NCI-H2196 (cell line): Measurements from ENCODE around the gene GARNL3.
A peak's percentile ranks its signal among the peaks of the same experiment; 100 is the strongest.

Source experiments
- DNase-seq: peaks from one replicate; lab custom pipeline; 2025; ENCODE audit not compliant: unreplicated experiment; lab: John Stamatoyannopoulos, UW

GARNL3 gene

DNA sequence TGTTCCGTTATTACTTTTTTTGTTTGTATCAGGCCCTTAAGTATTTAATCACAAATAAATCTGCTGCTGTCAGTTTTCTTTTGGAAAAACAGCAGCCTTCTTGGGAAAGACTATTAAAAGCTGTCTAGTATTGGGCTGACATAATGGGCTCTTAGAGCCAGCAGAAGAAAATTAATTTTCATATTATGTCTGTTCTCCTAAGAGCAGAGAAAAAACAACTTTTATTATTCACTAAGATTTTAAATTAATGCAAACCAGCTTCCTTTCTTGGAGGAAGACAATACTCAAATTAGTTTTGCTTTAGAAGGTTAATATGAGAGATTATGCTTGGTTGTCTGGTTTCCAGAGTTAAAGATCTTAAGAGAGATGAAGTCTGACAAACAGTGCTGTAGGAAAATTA is 30.6 kb upstream of the GARNL3 start:
- no peak for DNase-seq

DNA sequence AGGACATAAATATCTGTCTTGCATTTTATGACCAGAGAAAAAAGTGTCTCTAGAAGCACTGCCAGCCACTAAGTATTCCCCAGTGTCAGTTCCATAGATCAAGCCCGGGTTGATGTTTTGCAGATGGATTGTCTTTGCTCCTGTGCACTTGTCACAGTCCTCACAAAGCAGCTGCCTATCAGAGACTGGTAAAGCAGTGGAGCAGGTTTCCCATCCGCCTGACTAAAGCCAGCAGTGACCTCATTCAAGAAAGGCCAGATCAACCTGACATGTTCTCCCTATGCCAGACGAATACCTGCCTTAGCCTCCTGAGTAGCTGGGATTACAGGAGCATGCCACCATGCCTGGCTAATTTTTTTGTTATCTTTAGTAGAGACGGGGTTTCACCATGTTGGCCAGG is 26.8 kb upstream of the GARNL3 start:
- DNase-seq, result no peak

DNA sequence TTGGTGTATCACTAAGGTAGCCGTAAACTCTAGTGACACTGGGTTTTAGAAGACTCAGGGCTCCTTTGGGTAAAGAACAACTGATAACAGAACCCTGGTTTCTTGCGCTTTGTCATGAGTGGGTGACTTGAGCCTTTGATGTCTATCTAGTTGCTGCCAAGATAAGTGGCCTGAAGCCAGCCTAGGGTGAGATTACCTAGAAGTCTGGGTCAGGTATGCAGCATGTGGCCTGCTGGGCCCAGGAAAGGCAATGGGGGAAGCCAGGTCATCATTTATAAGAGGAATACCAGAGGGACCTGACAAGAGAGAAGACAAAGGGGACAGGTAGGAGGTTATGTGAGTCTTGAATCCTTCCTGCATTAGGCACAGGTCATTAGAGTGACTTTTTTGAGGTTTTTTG is 23.2 kb upstream of the GARNL3 start:
- no peak for DNase-seq

DNA sequence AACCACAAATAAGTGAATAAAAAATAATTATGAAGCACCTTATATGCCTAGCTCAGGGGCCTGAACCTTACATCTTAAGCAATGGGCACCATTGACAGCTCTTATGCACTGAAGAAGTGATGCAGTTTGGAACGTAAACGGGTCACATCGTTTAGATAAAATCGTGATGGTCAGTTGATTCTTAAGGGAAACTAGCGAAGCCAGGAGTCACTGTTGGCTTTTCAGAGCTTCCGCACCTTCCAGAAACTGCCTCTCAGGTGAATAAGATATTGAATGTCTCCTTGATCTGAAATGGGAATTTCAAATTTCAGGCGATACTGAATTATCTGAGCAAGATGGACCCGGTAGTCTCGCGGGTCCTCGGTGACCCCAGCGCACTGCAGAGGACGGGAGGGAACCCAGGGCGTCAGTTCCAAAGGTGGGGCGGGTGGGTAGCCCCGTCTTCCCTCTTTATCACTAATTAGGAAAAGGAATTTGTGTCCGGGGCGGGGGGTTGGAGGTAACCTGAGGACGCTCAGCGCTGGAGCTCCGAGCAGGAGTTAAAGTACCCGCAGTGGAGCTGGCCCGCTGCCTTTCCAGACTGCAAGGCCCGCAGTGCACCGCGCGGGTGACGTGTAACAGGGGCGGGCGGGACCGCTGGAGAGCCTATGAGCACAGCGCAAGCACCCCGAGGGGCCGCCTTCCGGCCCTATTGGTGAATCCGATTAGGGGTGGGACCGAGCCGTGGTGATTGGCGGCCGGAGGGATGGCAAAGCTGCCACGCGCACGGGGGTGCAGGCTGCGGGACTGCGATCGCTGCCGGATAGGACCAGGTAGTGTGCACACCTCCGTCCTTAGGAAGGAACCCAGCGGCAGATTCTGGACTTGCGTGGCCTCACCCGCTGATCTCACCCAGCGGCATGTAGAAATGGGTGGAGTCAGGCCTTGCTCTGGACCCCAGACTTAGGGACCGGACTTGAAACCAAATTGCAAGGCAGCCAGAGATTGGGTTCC is 19.7 kb upstream of the GARNL3 start:
- peak; percentile 97 for DNase-seq

DNA sequence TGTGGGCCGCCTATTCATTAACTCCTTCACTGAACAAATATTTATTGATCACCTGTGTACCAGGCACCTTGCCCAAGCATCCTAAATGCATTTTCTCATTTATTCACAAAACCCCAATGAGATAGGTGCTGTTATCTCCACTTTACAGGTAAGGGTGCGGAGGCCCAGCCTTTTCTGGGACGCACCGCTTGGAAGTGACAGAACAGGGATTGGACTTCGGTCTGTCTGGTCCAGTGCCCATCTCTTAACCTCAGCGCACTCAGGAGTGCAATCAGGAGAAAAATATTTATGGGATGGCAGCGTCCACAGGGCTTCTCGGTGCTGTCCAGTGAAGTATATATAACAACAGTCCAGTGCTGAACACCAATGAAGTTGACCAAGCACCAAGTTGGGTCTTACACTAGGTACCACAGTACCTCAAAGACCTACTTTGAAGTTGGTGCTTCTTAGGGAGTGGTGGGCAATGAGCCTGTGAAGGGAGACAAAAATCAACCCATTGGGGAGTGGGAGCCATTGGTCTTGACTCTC is 18.9 kb upstream of the GARNL3 start:
- DNase-seq, result no peak

DNA sequence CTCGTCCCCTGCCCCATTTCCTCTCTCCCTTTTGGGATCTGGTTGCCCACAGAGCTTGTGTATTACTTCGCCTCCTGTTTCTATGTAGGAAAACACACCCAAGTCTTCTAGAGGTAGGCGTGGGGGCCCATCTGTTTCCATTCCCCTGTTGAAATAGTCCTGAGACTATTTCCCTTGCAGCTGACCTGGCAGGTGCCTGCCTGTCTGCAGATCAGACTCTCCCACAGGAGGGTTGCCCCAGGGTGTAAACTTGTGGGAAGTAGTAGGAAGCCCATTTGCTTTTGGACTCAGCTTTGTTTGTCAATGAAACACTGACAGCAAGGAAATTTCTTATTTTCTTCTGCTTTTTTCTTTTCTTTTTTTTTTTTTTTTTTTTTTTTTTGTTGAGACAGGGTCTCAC is 16.3 kb upstream of the GARNL3 start:
- no peak for DNase-seq

DNA sequence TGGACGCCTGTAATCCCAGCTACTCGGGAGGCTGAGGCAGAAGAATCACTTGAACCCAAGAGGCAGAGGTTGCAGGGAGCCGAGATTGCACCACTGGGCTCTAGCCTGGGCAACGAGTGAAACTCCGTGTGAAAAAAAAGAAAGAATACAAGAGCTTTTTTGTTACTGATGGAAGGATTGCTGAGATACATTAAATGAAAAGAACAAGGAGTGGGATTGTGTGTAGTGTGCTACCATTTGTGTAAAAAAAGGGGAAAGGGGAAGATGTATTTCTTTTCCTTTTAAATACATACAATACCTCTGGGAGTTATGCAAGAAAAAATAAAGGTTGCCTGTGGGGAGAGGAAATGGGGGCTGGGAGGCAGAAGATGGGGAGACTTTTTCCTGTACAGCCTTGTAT is 14.7 kb upstream of the GARNL3 start:
- DNase-seq, result no peak

DNA sequence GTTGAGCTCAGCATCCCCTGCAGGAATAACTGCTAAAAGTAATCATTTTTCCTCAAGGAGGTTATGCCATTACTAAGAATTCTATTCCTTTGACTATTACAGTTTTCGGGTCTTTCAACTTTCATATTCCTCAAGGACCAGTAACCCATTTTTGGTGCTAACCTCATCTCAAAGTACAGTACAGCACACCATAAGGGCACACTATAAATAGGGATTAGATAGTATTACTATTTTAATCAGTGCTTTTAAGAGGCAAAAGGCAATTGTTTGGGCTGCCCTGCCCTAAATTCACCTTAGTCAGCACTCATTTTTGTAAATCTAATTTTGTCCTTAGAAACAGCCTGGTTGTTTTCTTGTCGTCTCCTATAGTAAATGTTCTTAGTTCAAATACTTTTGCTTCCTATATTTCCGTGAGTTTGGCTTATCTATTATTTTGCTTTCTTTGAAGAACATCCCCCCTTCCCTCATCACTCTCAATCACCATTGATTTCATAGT is 13.6 kb upstream of the GARNL3 start:
- no peak for DNase-seq

DNA sequence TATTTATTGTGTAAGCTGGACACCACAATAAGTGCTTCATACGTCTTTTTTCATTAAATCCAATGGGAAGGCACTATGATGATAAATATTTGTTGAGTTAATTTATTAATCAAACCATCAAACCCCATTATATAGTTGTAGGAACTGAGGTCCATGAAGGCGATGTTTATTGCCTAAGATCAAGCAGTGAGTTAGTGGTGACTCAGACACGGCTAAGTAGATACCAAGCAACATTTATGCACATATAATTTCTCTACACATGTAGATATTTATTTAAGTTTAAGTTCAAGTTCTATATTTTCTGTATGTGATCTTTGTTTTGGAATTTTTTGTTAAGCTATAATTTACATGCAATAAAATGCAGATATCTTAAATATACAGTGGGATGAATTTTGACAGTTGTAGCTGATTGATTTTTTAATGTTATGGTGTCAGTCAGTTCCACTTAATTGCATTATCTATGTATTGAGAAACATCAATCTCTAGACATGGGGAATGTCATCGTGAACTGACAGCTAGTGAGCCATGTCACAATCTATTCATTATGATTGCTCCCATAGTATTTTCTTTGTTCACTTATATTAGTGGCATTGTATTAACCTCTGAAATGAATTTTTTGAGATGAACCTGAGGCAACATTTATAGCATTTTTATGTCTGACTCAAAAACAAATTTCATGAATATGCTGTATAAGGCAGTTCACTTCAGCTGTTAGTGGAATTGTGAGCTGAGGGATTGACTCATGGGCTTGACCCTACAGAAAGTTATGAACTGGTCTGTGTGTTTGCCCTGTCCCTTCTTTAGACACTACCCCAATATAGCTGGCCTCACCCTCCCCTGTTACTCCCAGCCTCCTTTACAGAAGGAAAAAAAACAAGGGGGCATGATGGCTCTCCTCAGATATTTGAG is 11.9 kb upstream of the GARNL3 start:
- DNase-seq, result no peak

DNA sequence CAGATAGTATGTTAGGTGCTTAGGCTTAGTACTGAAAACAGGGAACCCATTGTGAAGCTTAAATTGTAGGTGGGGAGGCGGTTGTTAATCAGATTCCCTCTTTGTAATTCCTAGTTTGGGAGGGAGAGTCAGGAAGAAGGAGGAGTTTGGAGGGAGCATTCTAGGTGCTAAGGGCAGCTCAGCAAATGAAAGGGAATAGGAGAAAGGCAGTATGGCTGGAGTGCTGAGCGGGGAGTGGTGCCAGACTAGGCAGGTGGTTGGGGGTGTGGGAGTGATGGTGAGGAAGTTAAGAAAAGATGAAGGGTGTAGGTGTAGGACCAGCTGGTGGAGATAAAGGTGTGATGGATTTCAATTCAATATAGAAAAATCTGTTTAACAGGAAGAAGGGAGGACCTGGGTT is 11.1 kb upstream of the GARNL3 start:
- no peak for DNase-seq

DNA sequence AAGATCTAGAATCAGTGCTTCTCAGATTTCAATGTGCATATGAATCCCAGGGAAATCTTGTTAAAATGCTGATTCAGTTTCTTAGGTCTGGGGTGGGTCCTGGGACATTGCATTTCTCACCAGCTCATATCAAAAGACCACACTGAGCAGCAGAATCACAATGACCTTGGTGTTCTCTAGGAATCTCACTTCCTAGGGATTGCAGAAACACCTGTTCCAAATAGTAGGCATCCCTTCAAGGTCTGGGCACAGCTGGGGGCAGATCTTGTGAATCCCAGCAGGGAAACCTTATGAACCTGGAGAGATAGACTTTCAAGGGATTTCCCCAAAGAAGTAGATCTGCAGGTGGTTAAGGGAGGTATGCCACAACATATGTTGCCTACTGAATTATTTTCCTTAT is 8.9 kb upstream of the GARNL3 start:
- no peak for DNase-seq

DNA sequence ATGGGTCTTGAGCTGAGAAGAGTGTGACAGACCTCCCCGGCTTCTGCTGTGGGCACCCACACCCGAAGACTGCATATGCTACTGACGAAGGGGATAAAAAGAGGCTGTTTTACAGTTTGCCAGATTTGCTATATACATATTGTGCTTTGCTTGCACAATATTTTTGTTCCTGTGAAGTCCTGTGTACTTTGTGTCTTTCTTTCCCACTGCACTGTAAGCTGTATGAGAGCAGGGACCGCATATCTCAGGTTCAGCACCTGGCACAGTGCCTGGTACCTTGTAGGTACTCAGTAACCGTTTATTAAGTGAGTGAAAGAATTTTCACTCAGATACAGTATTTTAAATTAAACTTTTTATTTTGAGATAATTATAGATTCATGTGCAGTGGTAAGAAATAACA is 8.2 kb upstream of the GARNL3 start:
- no peak for DNase-seq

DNA sequence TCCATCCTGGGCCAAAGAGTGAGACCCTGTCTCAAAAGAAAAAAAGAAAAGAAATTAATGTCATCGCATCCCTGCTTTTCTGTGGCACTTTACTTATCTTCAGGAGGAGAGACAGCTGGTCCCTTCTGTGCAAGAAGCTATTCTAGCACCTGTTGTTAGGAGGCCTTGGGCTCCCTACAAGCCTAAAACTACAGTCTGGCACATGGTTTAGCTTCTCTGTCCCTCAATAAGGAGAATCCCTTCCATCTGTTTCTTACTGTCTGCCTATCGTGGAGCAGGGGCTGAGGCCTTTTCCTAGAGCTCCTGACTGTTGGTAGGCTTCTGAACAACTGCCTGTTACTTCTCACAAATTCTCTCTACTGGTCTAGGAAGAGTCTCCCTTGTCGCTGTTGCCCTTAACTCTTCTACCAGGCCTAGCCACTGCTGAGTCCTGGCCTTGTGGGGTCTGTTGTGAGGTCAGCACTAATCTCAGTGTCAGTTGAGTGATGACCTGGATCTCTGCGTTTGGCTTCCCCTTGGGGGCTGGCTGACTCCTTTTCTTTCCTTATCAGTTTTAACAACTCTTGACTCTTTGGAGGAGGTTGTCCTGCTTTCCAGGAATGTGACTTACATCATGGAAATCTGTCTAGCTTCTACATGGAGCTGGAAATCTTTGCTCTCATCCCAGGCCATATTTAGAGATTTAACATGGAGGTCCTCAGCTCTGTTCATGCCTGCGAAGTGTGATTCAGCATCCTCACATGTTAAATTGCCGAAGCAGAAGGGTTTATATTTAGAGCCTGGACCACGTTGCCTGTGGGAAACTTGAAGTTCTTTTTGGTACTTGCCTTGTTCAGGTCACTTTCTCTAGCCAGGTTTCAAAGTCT is 5.7 kb upstream of the GARNL3 start:
- no peak for DNase-seq

DNA sequence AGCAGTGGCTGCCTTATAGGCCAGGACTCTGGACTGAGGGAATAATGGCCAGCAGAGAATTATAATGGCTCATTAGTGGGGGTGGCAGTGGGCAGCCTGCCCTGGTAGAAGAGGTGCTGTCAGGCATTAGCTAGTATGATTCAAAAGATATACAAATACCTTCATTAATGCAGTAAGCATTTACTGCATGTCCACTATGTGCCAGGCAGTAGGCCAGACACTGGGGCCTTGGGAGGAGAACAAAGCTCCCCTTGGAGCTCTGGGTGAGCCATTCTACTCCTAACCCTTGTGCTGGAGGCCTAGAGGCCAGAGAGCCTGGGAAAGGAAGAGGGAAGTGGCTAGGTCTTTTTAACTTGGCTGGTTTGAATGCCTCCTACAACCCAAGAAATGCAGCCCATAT is 2.0 kb upstream of the GARNL3 start:
- DNase-seq, result no peak

DNA sequence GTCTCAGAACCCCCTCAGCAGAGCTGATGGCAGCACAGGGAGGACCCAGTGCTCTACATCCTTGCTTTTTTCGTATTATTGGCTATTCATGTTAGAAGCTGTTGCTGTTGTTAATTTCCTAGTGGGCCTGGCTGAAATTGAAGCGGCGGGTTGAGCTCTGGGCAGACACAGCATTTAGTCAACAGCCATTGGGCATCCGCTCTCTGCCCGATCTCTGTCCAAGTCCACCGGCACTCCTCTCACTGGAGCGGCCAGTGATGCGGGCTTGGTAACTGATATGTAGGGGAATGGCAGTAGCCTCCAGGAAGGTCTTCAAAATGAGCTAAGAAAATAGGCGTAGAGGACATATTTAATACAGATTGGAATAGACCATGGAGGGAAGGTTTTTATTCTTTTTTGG is 1.3 kb upstream of the GARNL3 start:
- no peak for DNase-seq

DNA sequence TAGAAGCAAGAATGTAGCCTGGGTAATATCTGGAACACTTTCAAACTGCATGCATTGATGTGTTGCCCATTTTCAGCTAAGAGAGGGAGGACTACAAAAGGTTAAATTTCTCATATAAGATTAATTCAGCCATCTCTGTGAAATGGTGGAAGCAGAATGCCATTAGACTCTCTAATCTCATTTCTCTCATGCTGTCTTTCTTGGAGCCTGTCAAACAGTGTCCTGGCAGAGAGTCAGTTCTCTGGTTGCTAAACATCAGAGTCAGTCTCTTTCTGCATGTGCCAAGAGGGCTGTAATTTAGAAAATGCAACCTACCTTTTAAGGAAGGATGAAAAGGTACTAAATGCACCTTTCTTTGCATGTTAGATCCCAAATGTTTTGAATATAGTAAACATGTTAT is 910 bp upstream of the GARNL3 start:
- DNase-seq, result no peak

DNA sequence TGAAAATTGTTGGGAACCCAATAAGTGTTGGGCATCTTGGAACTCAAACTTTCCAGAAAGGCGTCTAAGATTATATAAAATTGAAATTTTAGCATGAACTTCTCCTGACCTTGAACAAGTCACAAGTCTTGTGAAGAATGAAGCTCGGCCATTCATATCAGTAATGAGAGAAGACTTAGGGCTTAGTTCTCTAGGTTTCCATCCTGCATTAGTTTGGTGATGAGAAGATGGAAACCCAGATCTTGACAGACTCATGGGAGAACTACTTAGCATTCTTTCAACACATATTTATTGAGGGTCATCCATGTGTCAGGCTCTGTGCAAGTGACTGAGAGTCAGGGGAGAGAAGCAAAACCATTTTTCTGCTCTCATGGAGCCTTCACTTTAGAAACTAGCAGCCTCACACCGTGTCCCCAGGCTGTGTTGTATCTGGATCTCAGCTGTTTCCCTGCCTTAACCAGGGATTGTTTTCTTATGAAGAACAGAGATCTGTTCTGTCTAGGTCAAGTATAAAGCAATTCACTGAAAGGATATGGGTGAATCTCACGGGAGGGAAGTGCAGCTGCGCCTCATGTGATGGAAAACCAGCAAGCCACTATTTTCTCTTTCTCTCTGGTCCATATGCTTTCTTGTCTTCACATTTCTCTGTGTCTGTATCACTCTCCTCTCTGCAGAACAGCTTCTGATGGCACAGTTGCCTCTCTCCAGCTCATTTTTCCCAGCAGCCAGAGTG is 3.4 kb downstream of the GARNL3 start:
- DNase-seq, result no peak

DNA sequence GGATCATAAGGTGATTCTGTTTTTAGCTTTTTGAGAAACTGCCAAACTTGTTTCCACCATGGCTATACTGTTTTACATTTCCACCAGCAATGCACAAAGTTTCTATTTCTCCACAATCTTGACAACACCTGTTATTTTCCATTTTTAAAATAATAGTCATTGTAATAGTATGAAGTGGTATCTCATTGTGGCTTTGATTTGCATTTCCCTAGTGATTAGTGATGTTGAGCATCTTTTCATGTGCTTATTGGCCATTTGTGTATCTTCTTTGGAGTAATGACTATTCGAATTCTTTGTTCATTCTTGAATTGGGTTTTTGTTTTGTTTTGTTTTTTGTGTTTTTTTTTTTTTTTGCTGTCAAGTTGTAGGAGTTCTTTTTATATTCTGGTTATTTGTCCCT is 4.9 kb downstream of the GARNL3 start:
- no peak for DNase-seq

DNA sequence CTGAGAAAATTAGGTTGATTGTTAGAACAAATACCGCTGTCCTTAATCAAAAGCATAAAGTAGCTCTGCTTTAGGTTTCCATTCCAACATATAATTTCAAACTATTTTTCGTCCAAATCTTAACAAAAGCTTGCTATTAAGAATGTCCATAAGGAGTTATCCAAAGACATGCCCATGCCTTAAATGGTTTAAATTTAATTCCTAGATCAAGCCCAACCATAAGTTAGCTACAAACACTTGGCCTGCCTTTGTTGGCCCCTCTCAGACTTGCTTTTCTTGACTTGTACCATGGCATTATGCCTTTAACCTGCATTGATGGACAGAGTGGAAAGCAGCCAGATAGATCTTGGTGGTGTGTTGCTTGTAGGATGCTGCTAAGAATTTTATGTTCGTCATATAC is 8.8 kb downstream of the GARNL3 start:
- DNase-seq, result no peak

DNA sequence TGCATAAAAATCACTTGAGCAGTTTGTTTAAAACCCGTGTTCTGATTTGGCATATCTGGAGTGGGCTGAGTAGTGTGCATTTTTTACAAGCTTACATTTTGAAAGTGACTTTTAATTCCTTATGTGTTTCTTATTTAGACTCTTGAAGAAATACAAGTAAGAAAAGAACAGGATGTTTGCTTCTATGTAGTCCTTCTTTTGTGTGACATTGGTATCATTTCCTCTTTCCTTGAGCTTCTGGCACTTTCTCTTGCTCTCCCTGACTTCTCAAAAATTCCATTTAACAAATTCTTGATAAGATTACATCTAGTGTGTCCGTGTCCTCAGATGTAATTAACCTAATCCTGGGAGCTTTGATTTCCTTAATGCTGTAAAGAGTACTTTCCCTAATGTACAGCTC is 12.5 kb downstream of the GARNL3 start:
- DNase-seq, result no peak
